Neuronal stem cell (in vitro differentiated cells): ENCODE results near the gene PPP1R27.
A peak's percentile ranks its signal among the peaks of the same experiment; 100 is the strongest.

Experiments used
- DNase-seq: peaks from one replicate; pipeline ENCODE4 v3.0.0-alpha.2; 2013; ENCODE audit warnings: low spot score
- H2AFZ ChIP-seq: one replicate; pipeline ENCODE4 v1.6.1; 2013; ENCODE audit warnings: mild to moderate bottlenecking, low read length, inconsistent platforms
- H2AK5ac ChIP-seq: 2 replicates; pipeline ENCODE4 v1.6.1; 2013; ENCODE audit warnings: low read depth, mild to moderate bottlenecking, inconsistent platforms, low read length, moderate library complexity, mixed read lengths
- H2BK120ac ChIP-seq: 2 replicates; pipeline ENCODE4 v1.6.1; 2013; ENCODE audit warnings: low read depth, mild to moderate bottlenecking, inconsistent platforms, low read length, moderate library complexity, mixed read lengths
- H2BK12ac ChIP-seq: one replicate; pipeline ENCODE4 v1.6.1; 2013; ENCODE audit warnings: low read length, inconsistent platforms
- H2BK15ac ChIP-seq: 2 replicates; pipeline ENCODE4 v1.6.1; 2013; ENCODE audit warnings: mild to moderate bottlenecking, low read length, inconsistent platforms, mixed read lengths
- H2BK5ac ChIP-seq: one replicate; pipeline ENCODE4 v1.6.1; 2013; ENCODE audit warnings: inconsistent platforms, mild to moderate bottlenecking, low read length, moderate library complexity
- H3K14ac ChIP-seq: one replicate; pipeline ENCODE4 v1.6.1; 2013; ENCODE audit warnings: low read length, inconsistent platforms
- H3K18ac ChIP-seq: 2 replicates; pipeline ENCODE4 v1.6.1; 2013; ENCODE audit warnings: low read length, inconsistent platforms
- H3K23ac ChIP-seq: 2 replicates; pipeline ENCODE4 v1.6.1; 2013; ENCODE audit warnings: low read depth, mild to moderate bottlenecking, mixed read lengths, low read length, inconsistent platforms; ENCODE audit not compliant: poor library complexity
- H3K27ac ChIP-seq: replicated peaks from 3 replicates; pipeline ENCODE4 v1.5.1; 2013; ENCODE audit warnings: low read length, inconsistent platforms
- H3K27me3 ChIP-seq, 3 experiments: 2 replicates each; pipeline ENCODE4 v1.6.1; 2013; ENCODE audit warnings: low read length in 3 of 3, mild to moderate bottlenecking in 2 of 3, inconsistent platforms in 1 of 3, low read depth in 1 of 3, mixed read lengths in 1 of 3, moderate library complexity in 1 of 3; ENCODE audit not compliant: control insufficient read depth in 3 of 3, insufficient read depth in 3 of 3
- H3K36me3 ChIP-seq, 2 donors: replicated peaks in 1 of 2; 2 replicates each; pipeline ENCODE4 v1.6.1; 2013; ENCODE audit warnings: low read length in 2 of 2; ENCODE audit not compliant: control insufficient read depth in 2 of 2, insufficient read depth in 2 of 2
- H3K4ac ChIP-seq: 2 replicates; pipeline ENCODE4 v1.6.1; 2013; ENCODE audit warnings: inconsistent platforms, mild to moderate bottlenecking, low read length, moderate library complexity
- H3K4me1 ChIP-seq, 2 donors: 1 replicate in 1 of 2; 2 replicates in 1 of 2; pipeline ENCODE4 v1.6.1; 2013; ENCODE audit warnings: low read length in 2 of 2, low read depth in 1 of 2; ENCODE audit not compliant: control insufficient read depth in 2 of 2, insufficient read depth in 1 of 2
- H3K4me2 ChIP-seq: one replicate; pipeline ENCODE4 v1.6.1; 2013; ENCODE audit warnings: mild to moderate bottlenecking, low read length, inconsistent platforms; ENCODE audit not compliant: insufficient read depth, poor library complexity, severe bottlenecking
- H3K4me3 ChIP-seq, 2 donors: 2 replicates each; pipeline ENCODE4 v1.5.1; 2013; ENCODE audit warnings: low read length in 2 of 2, mild to moderate bottlenecking in 2 of 2, inconsistent platforms in 1 of 2, moderate library complexity in 1 of 2
- H3K79me1 ChIP-seq: one replicate; pipeline ENCODE4 v1.6.1; 2013; ENCODE audit warnings: low read depth, mild to moderate bottlenecking, inconsistent platforms, low read length, moderate library complexity
- H3K9ac ChIP-seq: one replicate; pipeline ENCODE4 v1.6.1; 2013; ENCODE audit warnings: mild to moderate bottlenecking, low read depth, low read length, inconsistent platforms; ENCODE audit not compliant: poor library complexity
- H3K9me3 ChIP-seq, 2 donors: replicated peaks in 1 of 2; 2 replicates each; pipeline versions ENCODE3 to v1.6.1; 2013; ENCODE audit warnings: low read length in 2 of 2, mild to moderate bottlenecking in 2 of 2, inconsistent platforms in 1 of 2, low read depth in 1 of 2, mixed read lengths in 1 of 2, moderate library complexity in 1 of 2; ENCODE audit not compliant: control insufficient read depth in 2 of 2, insufficient read depth in 1 of 2
- H4K8ac ChIP-seq: one replicate; pipeline ENCODE4 v1.6.1; 2013; ENCODE audit warnings: low read depth, mild to moderate bottlenecking, inconsistent platforms, low read length, moderate library complexity
- H4K91ac ChIP-seq: one replicate; pipeline ENCODE4 v1.6.1; 2013; ENCODE audit warnings: low read length, low read depth, mild to moderate bottlenecking, inconsistent platforms; ENCODE audit not compliant: poor library complexity
- WGBS, 2 donors: extraction: QIAGEN DNeasy Blood & Tissue Kit; methylation state at CpG; one replicate each; pipeline ENCODE4 v1.1.7; 2013; ENCODE audit warnings: missing lambda C conversion rate in 2 of 2, mixed read lengths in 1 of 2; ENCODE audit not compliant: insufficient read length in 2 of 2, insufficient replicate concordance in 1 of 2; ENCODE audit errors: extremely low coverage in 2 of 2; 5-methylcytosine and 5-hydroxymethylcytosine counted together

The PPP1R27 gene

GRCh38 chr17:81802048-81802758 lies 32.6 kb downstream of the PPP1R27 start:
- Histone ChIP-seq H3K9ac (no peak overlapping the region), H3K79me1 (peaks cover 2% of the 10 kb centered on the region), H2BK15ac (no peak overlapping the region), H3K27me3 (peaks cover 20 to 63% (median 63%) of the 10 kb centered on the region in 3 experiments), H3K14ac (peak overlapping the region; percentile 38), H3K36me3 (no peaks in the 10 kb centered on the region), H3K4me3 (no peak overlapping the region), H2AFZ (no peak overlapping the region), H2AK5ac (peak overlapping the region; percentile 96), H3K9me3 (peaks cover 4 to 14% of the 10 kb centered on the region in 2 donors), H3K4me1 (peaks cover 2 to 7% of the 10 kb centered on the region in 2 donors), H2BK120ac (no peak overlapping the region), H3K23ac (peak overlapping the region; percentile 31), H3K4ac (no peak overlapping the region), H3K18ac (no peak overlapping the region), H2BK12ac (no peak overlapping the region), H4K8ac (no peak overlapping the region), H2BK5ac (peak overlapping the region; percentile 60), H3K4me2 (no peak overlapping the region), H3K27ac (no peak overlapping the region), H4K91ac (no peak overlapping the region)
- DNase-seq, result no peak
- WGBS, 2 donors, result no CpG with 5 or more reads among the region's 9 CpGs

GRCh38 chr17:81801327-81801726 lies 33.5 kb downstream of the PPP1R27 start:
- no peak overlapping the region for H4K91ac ChIP-seq
- H3K4me1 ChIP-seq, result peaks cover 2 to 7% of the 10 kb centered on the region in 2 donors
- no peak overlapping the region for H3K23ac ChIP-seq
- WGBS, 2 donors, result no CpG with 5 or more reads among the region's 9 CpGs
- H2AFZ ChIP-seq, result no peak overlapping the region
- no peak overlapping the region for H3K27ac ChIP-seq
- H3K4me3 ChIP-seq, result no peak overlapping the region
- H3K79me1 ChIP-seq, result peaks cover 2% of the 10 kb centered on the region
- no peak overlapping the region for H4K8ac ChIP-seq
- no peak overlapping the region for H2BK15ac ChIP-seq
- H2BK5ac ChIP-seq, result no peak overlapping the region
- no peak overlapping the region for H2BK12ac ChIP-seq
- H3K9me3 ChIP-seq, result peaks cover 4 to 14% of the 10 kb centered on the region in 2 donors
- DNase-seq, result no peak
- no peak overlapping the region for H3K4ac ChIP-seq
- no peak overlapping the region for H3K4me2 ChIP-seq
- peaks cover 20 to 55% (median 54%) of the 10 kb centered on the region in 3 experiments for H3K27me3 ChIP-seq
- H3K14ac ChIP-seq, result no peak overlapping the region
- H3K9ac ChIP-seq, result no peak overlapping the region
- no peak overlapping the region for H2BK120ac ChIP-seq
- H3K18ac ChIP-seq, result no peak overlapping the region
- H2AK5ac ChIP-seq, result no peak overlapping the region
- no peaks in the 10 kb centered on the region for H3K36me3 ChIP-seq

GRCh38 chr17:81794509-81794908 lies 40.3 kb downstream of the PPP1R27 start:
- Histone ChIP-seq H3K18ac (no peak overlapping the region), H3K79me1 (peaks cover 5% of the 10 kb centered on the region), H2AFZ (peak overlapping the region; percentile 46), H3K23ac (no peak overlapping the region), H3K27me3 (peaks cover 0 to 6% (median 0%) of the 10 kb centered on the region in 3 experiments), H2AK5ac (no peak overlapping the region), H3K4me2 (no peak overlapping the region), H3K14ac (no peak overlapping the region), H3K9me3 (peaks cover 0 to 9% of the 10 kb centered on the region in 2 donors), H3K4ac (no peak overlapping the region), H4K8ac (no peak overlapping the region), H2BK15ac (no peak overlapping the region), H3K9ac (no peak overlapping the region), H3K27ac (no peak overlapping the region), H2BK5ac (no peak overlapping the region), H4K91ac (no peak overlapping the region), H3K4me1 (peaks cover 0 to 2% of the 10 kb centered on the region in 2 donors), H3K36me3 (peaks cover 0 to 2% of the 10 kb centered on the region in 2 donors), H2BK120ac (no peak overlapping the region), H2BK12ac (no peak overlapping the region), H3K4me3 (no peak overlapping the region)
- WGBS, 2 donors, result no CpG with 5 or more reads among the region's 8 CpGs
- DNase-seq, result no peak

GRCh38 chr17:81794074-81794476 lies 40.8 kb downstream of the PPP1R27 start:
- Histone ChIP-seq H3K4me2 (no peak overlapping the region), H2BK120ac (no peak overlapping the region)

More at GRCh38 chr17:81794074-81794476, 40.8 kb downstream of the PPP1R27 start:
- no peak overlapping the region for H4K8ac ChIP-seq
- no peak overlapping the region for H2BK12ac ChIP-seq
- H3K36me3 ChIP-seq, result peaks cover 0 to 2% of the 10 kb centered on the region in 2 donors
- H3K18ac ChIP-seq, result no peak overlapping the region
- peaks cover 0 to 9% of the 10 kb centered on the region in 2 donors for H3K9me3 ChIP-seq
- no peak overlapping the region for H2AK5ac ChIP-seq
- no peak overlapping the region for H3K4me3 ChIP-seq
- no peak for DNase-seq
- peaks cover 5% of the 10 kb centered on the region for H3K79me1 ChIP-seq
- no peak overlapping the region for H2AFZ ChIP-seq
- H3K14ac ChIP-seq, result no peak overlapping the region
- H3K4ac ChIP-seq, result no peak overlapping the region
- H3K23ac ChIP-seq, result no peak overlapping the region
- no peak overlapping the region for H2BK5ac ChIP-seq
- WGBS, 2 donors, result no CpG with 5 or more reads among the region's 3 CpGs
- no peak overlapping the region for H4K91ac ChIP-seq
- peaks cover 0 to 2% of the 10 kb centered on the region in 2 donors for H3K4me1 ChIP-seq
- peaks cover 0 to 6% (median 0%) of the 10 kb centered on the region in 3 experiments for H3K27me3 ChIP-seq
- H2BK15ac ChIP-seq, result no peak overlapping the region
- H3K27ac ChIP-seq, result no peak overlapping the region
- H3K9ac ChIP-seq, result no peak overlapping the region
